Thyroid gland (tissue), 4 donors: ENCODE results near the gene ZNF652. TPM values are rescaled to one million over a fixed set of nuclear protein-coding genes. Genes with fewer than 3 reads are reported as not detected.

ENCODE experiments used
- DNase-seq, 2 donors: peaks; one replicate each; pipeline ENCODE4 v3.0.0-alpha.2; 2019
- H3K27ac ChIP-seq, 3 donors: fragments of 200-600 bp; sonication (generic); 1 replicate in 2 of 3; 2 replicates in 1 of 3; pipeline ENCODE4 v1.5.1; 2016 to 2019; ENCODE audit warnings: mild to moderate bottlenecking in 1 of 3, moderate library complexity in 1 of 3
- H3K27me3 ChIP-seq: fragments of 200-600 bp; sonication (generic); one replicate; pipeline ENCODE4 v1.5.1; 2019
- H3K36me3 ChIP-seq, 2 donors: fragments of 200-600 bp; sonication (generic); one replicate each; pipeline ENCODE4 v1.5.1; 2016 to 2019
- H3K4me1 ChIP-seq, 2 donors: fragments of 200-600 bp; sonication (generic); one replicate each; pipeline ENCODE4 v1.5.1; 2017 to 2019
- H3K4me3 ChIP-seq, 3 donors: fragments of 200-600 bp; sonication (generic); replicated peaks in 1 of 3; 1 replicate in 2 of 3; 2 replicates in 1 of 3; pipeline ENCODE4 v1.5.1; 2016; ENCODE audit warnings: mild to moderate bottlenecking in 1 of 3
- H3K9me3 ChIP-seq: fragments of 200-600 bp; sonication (generic); one replicate; pipeline ENCODE4 v1.5.1; 2017
- CTCF ChIP-seq, 6 experiments: fragments of 200-600 bp in 3 of 6; fragments of 450-650 bp in 3 of 6; sonication (generic) in 3 of 6; IDR thresholded peaks; one replicate each; pipeline ENCODE4 v1.5.1; 2016 to 2019; ENCODE audit warnings: antibody characterized with exemption in 6 of 6, mild to moderate bottlenecking in 2 of 6, inconsistent platforms in 1 of 6, moderate library complexity in 1 of 6
- POLR2A ChIP-seq, 2 donors: fragments of 450-650 bp; IDR thresholded peaks; one replicate each; pipeline ENCODE4 v1.6.1; 2017; ENCODE audit warnings: antibody characterized with exemption in 2 of 2, mild to moderate bottlenecking in 2 of 2, moderate library complexity in 1 of 2
- WGBS, 2 donors: methylation state at CpG; one replicate each; pipeline ENCODE4 v1.1.5; 2017; 5-methylcytosine and 5-hydroxymethylcytosine counted together
- intact Hi-C: fragments of 100-400 bp; cut with DNase I; formaldehyde crosslinking; loops from one replicate; pipeline ENCODE4 v1.15.1; 2023
- total RNA-seq, 4 donors: library from RNA; depleted of rRNA; stranded (reverse); fragments of >200 nt; gene quantifications; one replicate each; pipeline ENCODE4 v1.2.3, GENCODE V29; 2016

Gene ZNF652
- total RNA-seq = 10 to 100 TPM; 60.0 to 64.9 (median 62.1) TPM

GRCh38 chr17:49361902-49362722 lies at the start of gene ZNF652:
Gene ZNF652 (minus strand): TSS chr17:49362250. CDS start chr17:49317725, 44,525 bp downstream.
- WGBS, 2 donors = 0 to 1% methylated on average over 18 to 24 of the region's 106 CpGs
- DNase-seq = peak; percentile 98
- H3K36me3 ChIP-seq = no peaks in the 10 kb centered on the region
- TF ChIP-seq CTCF (IDR thresholded peaks at IDR 0.05) = peak in 1 of 6 experiments; percentile 3
- peak in 1 of 2 donors; percentile 44 for TF ChIP-seq POLR2A (IDR thresholded peaks at IDR 0.05)
- no peaks in the 10 kb centered on the region for H3K27me3 ChIP-seq
- peak within 1 kb of the TSS; percentile 69 to 87 (median 77) for H3K27ac ChIP-seq
- H3K4me3 ChIP-seq = peak within 1 kb of the TSS; percentile 57 to 94 (median 76)
- intact Hi-C loops = no loop called here
- no peaks in the 10 kb centered on the region for H3K9me3 ChIP-seq
- H3K4me1 ChIP-seq = peaks cover 25 to 37% of the 10 kb centered on the region in 2 donors

DNA sequence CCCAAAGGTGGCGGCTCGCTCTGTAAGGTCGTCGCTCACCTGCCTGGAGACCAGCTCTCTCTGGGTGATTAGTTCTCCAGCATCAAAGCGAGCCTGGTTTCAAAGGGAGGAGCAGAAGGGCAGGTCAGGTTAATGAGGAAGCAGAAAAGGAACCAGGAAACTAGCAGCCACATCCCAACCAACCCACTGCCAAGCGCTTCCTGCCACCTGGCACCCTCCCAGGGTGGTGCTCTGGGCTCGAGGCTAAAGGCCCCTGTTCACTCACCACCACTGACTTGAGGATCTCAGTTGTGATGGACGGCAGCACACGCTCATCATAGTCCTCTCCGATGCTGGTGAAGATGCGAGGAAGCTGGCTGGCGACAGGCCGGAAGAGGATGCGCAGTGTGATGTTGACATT lies 47.0 kb upstream of the ZNF652 start:
- Histone ChIP-seq H3K27ac (no peak overlapping the region), H3K4me1 (peaks cover 7 to 13% of the 10 kb centered on the region in 2 donors), H3K27me3 (no peaks in the 10 kb centered on the region), H3K36me3 (peaks cover 62 to 63% of the 10 kb centered on the region in 2 donors), H3K9me3 (no peaks in the 10 kb centered on the region), H3K4me3 (no peak overlapping the region)
- TF ChIP-seq CTCF (IDR thresholded peaks at IDR 0.05) (no peak), POLR2A (IDR thresholded peaks at IDR 0.05) (no peak)
- intact Hi-C loops = no loop called here
- WGBS, 2 donors = 92% methylated on average over 14 of the region's 14 CpGs
- DNase-seq = no peak

DNA sequence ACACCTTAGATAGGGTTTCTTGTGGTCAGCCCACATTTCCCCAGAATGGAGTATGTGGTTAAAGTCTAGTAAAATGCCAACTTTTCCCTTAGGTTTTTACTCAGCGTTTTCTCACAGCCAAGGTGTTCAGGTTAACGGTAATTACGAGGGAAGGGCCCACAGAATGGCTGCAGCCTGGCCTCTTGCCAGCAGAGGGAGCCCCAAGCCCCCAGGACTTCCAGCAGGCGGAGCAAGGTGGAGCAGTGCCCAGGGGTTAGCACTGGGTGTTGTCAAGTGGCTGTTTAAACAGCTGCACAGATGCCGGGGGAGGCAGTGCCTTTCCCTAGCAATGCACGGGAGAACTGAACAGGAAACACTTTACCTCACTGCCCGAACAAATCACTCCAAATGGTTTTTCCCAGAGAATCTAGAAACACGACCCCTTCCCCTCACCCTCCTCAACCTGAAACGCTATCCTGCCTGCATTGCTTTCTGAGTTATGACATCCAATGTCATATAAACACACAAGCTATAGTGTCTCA lies 46.0 kb upstream of the ZNF652 start:
- peaks cover 3 to 7% of the 10 kb centered on the region in 2 donors for H3K4me1 ChIP-seq
- no peaks in the 10 kb centered on the region for H3K27me3 ChIP-seq
- H3K4me3 ChIP-seq = no peak overlapping the region
- no peaks in the 10 kb centered on the region for H3K9me3 ChIP-seq
- intact Hi-C loops = no loop called here
- H3K36me3 ChIP-seq = peaks cover 62 to 69% of the 10 kb centered on the region in 2 donors
- no peak overlapping the region for H3K27ac ChIP-seq
- TF ChIP-seq POLR2A (IDR thresholded peaks at IDR 0.05) (no peak), CTCF (IDR thresholded peaks at IDR 0.05) (peak in 5 of 6 experiments; percentile 28 to 46 (median 42))
- peak; percentile 63 to 73 for DNase-seq
- WGBS, 2 donors = 48 to 49% methylated on average over 9 of the region's 9 CpGs

- peaks cover 62 to 68% of the 10 kb centered on the region in 2 donors for H3K36me3 ChIP-seq
- H3K27ac ChIP-seq = no peak overlapping the region
- no peak for DNase-seq
- H3K4me3 ChIP-seq = no peak overlapping the region
- no peaks in the 10 kb centered on the region for H3K27me3 ChIP-seq
- intact Hi-C loops = no loop called here
- 91 to 97% methylated on average over 9 of the region's 9 CpGs for WGBS, 2 donors
- H3K9me3 ChIP-seq = no peaks in the 10 kb centered on the region
- TF ChIP-seq POLR2A (IDR thresholded peaks at IDR 0.05) = no peak
- TF ChIP-seq CTCF (IDR thresholded peaks at IDR 0.05) = no peak
- peaks cover 3 to 7% of the 10 kb centered on the region in 2 donors for H3K4me1 ChIP-seq
These were observed 45.0 kb upstream of the ZNF652 start for GRCh38 chr17:49407086-49407485.
